Natural killer cell (primary cell): ENCODE results near the gene HELT. TPM values are rescaled to one million over a fixed set of nuclear protein-coding genes. Genes with fewer than 3 reads are reported as not detected.

ENCODE experiments used
- ATAC-seq, 3 donors: fragments of 150-1000 bp in 2 of 3; fragments of 200-7000 bp in 1 of 3; cut with Tn5 transposase; 1 replicate in 1 of 3; 2 replicates in 2 of 3; pipeline ENCODE4 v1.10.0; 2021; ENCODE audit warnings: mild to moderate bottlenecking in 2 of 3, moderate library complexity in 2 of 3
- DNase-seq, 2 donors: peaks; one replicate each; pipeline versions ENCODE4 v3.0.0 to v3.0.0-alpha.2; 2013 to 2021; ENCODE audit warnings: mixed read lengths in 1 of 2
- H3K27ac ChIP-seq: one replicate; pipeline ENCODE4 v1.5.1; 2013; ENCODE audit warnings: mild to moderate bottlenecking, low read length
- H3K27me3 ChIP-seq: one replicate; pipeline ENCODE4 v1.6.1; 2013; ENCODE audit warnings: low read length; ENCODE audit not compliant: control insufficient read depth, insufficient read depth
- H3K36me3 ChIP-seq: one replicate; pipeline ENCODE4 v1.6.1; 2013; ENCODE audit warnings: low read length; ENCODE audit not compliant: control insufficient read depth, insufficient read depth
- H3K4me1 ChIP-seq: one replicate; pipeline ENCODE4 v1.6.1; 2013; ENCODE audit warnings: low read length; ENCODE audit not compliant: control insufficient read depth, insufficient read depth
- H3K4me3 ChIP-seq: one replicate; pipeline ENCODE4 v1.5.1; 2013; ENCODE audit warnings: low read length
- H3K9me3 ChIP-seq: one replicate; pipeline ENCODE4 v1.6.1; 2013; ENCODE audit warnings: low read length; ENCODE audit not compliant: control insufficient read depth, insufficient read depth
- H3K27ac Mint-ChIP-seq, 2 donors: one replicate each; pipeline ENCODE4 v1.8.0; 2022; ENCODE audit warnings: mild to moderate bottlenecking in 2 of 2, mixed read lengths in 2 of 2, moderate library complexity in 1 of 2
- H3K27me3 Mint-ChIP-seq, 2 donors: one replicate each; pipeline ENCODE4 v1.8.0; 2022; ENCODE audit warnings: low read depth in 2 of 2, mixed read lengths in 2 of 2
- H3K36me3 Mint-ChIP-seq: one replicate; pipeline ENCODE4 v1.8.0; 2022; ENCODE audit warnings: mixed read lengths
- H3K4me1 Mint-ChIP-seq, 2 donors: one replicate each; pipeline ENCODE4 v1.8.0; 2022; ENCODE audit warnings: mixed read lengths in 2 of 2
- H3K4me3 Mint-ChIP-seq: one replicate; pipeline ENCODE4 v1.8.0; 2022; ENCODE audit warnings: mild to moderate bottlenecking, moderate library complexity, mixed read lengths
- H3K9me3 Mint-ChIP-seq, 2 donors: one replicate each; pipeline ENCODE4 v1.8.0; 2022; ENCODE audit warnings: mixed read lengths in 2 of 2
- WGBS: methylation state at CpG from one replicate; pipeline ENCODE4 v1.1.7; 2013; ENCODE audit warnings: missing lambda C conversion rate; ENCODE audit not compliant: insufficient coverage; 5-methylcytosine and 5-hydroxymethylcytosine counted together
- intact Hi-C: fragments of 100-400 bp; cut with micrococcal nuclease; formaldehyde crosslinking; loops from one replicate; pipeline ENCODE4 v1.14.2; 2022
- total RNA-seq, 4 donors: library from RNA; stranded (reverse); fragments of 120-200 nt in 1 of 4; gene quantifications; one replicate each; pipeline versions ENCODE4 v1.2.3 to v1.2.4, GENCODE V29; 2013 to 2022
- TF ChIP-seq, protein P1 (sequence below): fragments of 200-600 bp; IDR thresholded peaks from one replicate; pipeline ENCODE4 v1.8.0; 2022; ENCODE audit warnings: antibody characterized with exemption

Gene HELT
- total RNA-seq, 3 donors from 2014 or later (not counting 1 experiment from before 2014, with no cell fraction given): not detected

DNA sequence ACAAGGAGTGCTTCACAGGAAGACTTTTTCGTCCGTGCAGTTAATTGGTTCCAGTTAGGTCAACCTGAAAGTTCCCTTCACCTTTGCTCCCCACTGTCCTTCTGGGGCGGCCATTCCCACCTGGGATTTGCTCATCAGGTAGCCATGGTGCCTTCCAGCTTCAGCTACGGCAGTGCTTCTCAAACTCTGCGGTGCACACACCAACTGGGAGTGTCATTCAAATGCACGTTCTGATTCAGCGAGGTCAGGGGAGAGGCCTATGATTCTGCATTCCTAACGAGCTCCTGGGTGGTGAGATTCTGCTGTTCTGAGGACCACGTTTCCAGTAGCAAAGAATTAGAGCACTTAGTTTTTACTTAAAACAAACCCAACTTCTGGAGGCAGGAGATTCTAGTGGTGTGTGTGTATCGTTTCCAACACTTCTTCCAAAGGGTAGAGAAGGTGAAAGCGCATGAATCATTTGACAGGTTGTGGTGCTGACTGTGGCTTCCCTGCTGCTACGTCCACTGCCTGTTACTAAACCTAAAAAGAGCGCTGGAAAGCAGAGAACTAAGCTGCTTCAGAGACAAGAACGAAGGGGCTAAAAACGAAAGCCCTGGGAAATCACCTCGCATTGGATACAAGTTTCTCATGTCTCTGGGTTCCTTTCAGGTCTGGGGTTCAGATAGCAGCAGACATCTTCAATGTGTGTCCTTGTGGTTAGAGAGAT lies 4.7 kb upstream of the HELT start:
- no peaks in the 10 kb centered on the region for H3K9me3 Mint-ChIP-seq
- no peaks in the 10 kb centered on the region for H3K36me3 Mint-ChIP-seq
- intact Hi-C loops: no loop called here
- no peak overlapping the region for H3K27ac Mint-ChIP-seq
- TF ChIP-seq, protein P1, sequence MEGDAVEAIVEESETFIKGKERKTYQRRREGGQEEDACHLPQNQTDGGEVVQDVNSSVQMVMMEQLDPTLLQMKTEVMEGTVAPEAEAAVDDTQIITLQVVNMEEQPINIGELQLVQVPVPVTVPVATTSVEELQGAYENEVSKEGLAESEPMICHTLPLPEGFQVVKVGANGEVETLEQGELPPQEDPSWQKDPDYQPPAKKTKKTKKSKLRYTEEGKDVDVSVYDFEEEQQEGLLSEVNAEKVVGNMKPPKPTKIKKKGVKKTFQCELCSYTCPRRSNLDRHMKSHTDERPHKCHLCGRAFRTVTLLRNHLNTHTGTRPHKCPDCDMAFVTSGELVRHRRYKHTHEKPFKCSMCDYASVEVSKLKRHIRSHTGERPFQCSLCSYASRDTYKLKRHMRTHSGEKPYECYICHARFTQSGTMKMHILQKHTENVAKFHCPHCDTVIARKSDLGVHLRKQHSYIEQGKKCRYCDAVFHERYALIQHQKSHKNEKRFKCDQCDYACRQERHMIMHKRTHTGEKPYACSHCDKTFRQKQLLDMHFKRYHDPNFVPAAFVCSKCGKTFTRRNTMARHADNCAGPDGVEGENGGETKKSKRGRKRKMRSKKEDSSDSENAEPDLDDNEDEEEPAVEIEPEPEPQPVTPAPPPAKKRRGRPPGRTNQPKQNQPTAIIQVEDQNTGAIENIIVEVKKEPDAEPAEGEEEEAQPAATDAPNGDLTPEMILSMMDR: no peak
- peaks cover 65 to 81% of the 10 kb centered on the region in 2 donors for H3K27me3 Mint-ChIP-seq
- H3K36me3 ChIP-seq: no peaks in the 10 kb centered on the region
- no peaks in the 10 kb centered on the region for H3K4me1 ChIP-seq
- peaks cover 0 to 4% of the 10 kb centered on the region in 2 donors for H3K4me1 Mint-ChIP-seq
- 44% methylated on average over 15 of the region's 16 CpGs for WGBS
- H3K4me3 Mint-ChIP-seq: no peak overlapping the region
- no peak overlapping the region for H3K27ac ChIP-seq
- H3K4me3 ChIP-seq: no peak overlapping the region
- ATAC-seq: no peak
- peaks cover 22% of the 10 kb centered on the region for H3K27me3 ChIP-seq
- H3K9me3 ChIP-seq: no peaks in the 10 kb centered on the region
- no peak for DNase-seq

DNA sequence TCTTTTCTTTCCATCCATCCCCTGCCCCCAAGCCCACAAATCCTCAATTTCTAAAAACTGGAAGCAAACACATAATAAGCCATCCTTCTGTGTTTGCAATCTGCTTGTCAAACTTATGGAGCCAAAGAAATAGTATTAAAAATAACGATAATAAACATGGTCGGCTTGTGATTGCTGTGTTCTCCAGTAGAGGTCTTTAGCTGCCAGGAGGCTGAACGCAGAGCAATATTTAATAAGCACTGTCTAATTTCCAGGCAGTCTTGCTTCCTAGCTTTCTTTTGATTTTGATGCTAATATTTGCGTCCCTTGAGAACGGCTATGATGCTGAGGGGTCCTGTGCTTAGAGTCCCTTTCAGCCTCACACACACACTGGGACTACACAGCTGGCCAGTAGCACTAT lies 3.2 kb upstream of the HELT start:
- ATAC-seq: no peak
- intact Hi-C loops: no loop called here
- WGBS: 61% methylated on average over 5 of the region's 5 CpGs

DNA sequence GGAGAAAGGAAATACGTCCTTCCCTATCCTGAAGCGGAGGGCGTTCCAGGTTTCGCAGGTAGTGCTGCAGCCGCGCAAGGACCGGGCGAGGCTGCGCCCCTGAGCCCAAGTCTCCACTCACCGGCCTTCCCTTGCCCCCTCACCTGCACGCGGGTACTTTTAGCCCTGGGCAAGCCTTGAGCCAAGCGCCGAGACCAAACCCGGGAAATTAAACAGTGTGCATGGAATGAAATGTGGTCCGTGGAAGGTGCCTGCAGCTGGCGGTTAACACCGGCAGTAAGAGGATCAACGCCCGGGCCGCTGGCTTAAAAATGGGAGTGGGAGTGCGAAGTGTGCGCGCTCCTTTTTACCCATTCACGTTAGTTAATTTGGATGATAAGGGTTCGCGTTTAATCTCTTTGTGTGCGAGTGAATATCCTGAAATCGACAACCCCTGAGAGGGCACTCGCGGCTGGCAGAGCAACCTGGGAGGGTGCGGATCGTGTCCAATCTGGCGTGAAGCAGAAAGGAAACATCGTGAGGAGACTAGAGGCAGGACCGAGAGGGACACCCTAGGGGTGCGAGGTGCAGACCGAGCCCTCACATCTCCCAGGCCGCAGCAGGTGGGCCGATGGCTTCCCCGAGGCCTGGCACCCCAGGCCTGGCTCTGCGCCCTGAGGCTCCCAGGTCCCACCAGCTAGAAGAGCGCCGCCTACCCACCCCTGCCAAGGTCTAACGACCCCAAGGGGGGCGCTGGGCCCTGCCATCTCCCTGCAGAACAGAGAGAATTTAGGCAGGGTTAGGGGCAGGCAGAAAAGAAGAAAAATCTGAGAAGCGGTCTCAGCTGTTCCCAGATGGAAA lies 2.0 kb upstream of the HELT start:
- Histone ChIP-seq H3K36me3 (no peaks in the 10 kb centered on the region), H3K9me3 (no peaks in the 10 kb centered on the region), H3K27ac (no peak overlapping the region), H3K27me3 (peaks cover 35% of the 10 kb centered on the region), H3K4me3 (no peak overlapping the region), H3K4me1 (no peaks in the 10 kb centered on the region)
- no peak overlapping the region for H3K27ac Mint-ChIP-seq
- 7% methylated on average over 47 of the region's 47 CpGs for WGBS
- H3K36me3 Mint-ChIP-seq: no peaks in the 10 kb centered on the region
- H3K27me3 Mint-ChIP-seq: peaks cover 60 to 74% of the 10 kb centered on the region in 2 donors
- no peak overlapping the region for H3K4me3 Mint-ChIP-seq
- TF ChIP-seq, protein P1: no peak
- DNase-seq: no peak
- intact Hi-C loops: no loop called here
- peaks cover 0 to 4% of the 10 kb centered on the region in 2 donors for H3K4me1 Mint-ChIP-seq
- H3K9me3 Mint-ChIP-seq: no peaks in the 10 kb centered on the region
- no peak for ATAC-seq

More for the DNA sequence above, 3.2 kb upstream of the HELT start:
- Histone ChIP-seq H3K36me3 (no peaks in the 10 kb centered on the region), H3K9me3 (no peaks in the 10 kb centered on the region), H3K27me3 (peaks cover 29% of the 10 kb centered on the region), H3K4me3 (no peak overlapping the region), H3K27ac (no peak overlapping the region), H3K4me1 (no peaks in the 10 kb centered on the region)
- H3K27me3 Mint-ChIP-seq: peaks cover 59 to 79% of the 10 kb centered on the region in 2 donors
- H3K27ac Mint-ChIP-seq: no peak overlapping the region
- no peaks in the 10 kb centered on the region for H3K36me3 Mint-ChIP-seq
- TF ChIP-seq, protein P1: no peak
- no peak for DNase-seq
- H3K9me3 Mint-ChIP-seq: no peaks in the 10 kb centered on the region
- no peak overlapping the region for H3K4me3 Mint-ChIP-seq
- H3K4me1 Mint-ChIP-seq: peaks cover 0 to 4% of the 10 kb centered on the region in 2 donors
